ENCODE data around the gene SCYGR8. TPM values are rescaled to one million over a fixed set of nuclear protein-coding genes. Genes with fewer than 3 reads are reported as not detected.

The SCYGR8 gene
- total and polyA plus RNA-seq, 10 of the 15 experiments (the other 5 are each of a cell fraction or from before 2014, with no cell fraction given) = not detected

DNA sequence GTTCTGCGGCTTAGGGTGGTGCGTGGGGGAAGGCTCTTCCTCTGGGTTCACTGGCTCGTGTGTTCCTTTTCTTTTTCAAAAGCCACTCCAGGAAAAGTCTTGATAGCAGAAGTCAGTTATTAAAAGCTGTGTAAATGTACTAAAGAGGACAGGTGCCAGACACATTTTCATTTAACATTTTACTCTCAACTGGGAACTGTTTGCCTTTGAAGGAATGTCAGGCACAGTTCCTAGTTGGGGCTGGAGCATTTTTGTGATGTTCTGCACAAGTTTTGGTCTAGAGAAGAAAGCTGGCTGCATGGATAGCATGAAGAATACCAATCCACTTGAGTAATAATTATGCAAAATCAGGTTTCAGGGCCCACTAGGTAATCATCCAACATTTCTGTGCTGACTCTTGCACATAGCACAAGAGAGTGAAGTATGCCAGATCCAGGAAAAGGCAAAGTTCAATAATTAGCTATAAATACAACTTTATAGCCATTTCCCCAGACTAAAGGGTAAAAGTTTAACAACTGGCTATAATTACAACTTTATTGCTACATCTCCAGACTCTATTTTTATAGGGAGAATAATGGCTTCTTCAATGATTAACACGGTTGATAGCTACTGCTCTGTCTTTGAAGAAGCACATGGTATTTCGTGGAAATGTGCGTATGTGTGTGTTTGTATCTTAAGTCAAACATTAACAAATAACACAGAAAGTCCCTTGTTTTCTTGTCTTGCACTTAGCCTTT lies 16.2 kb downstream of the SCYGR8 start (continued):
- TF ChIP-seq SUPT20H (IDR thresholded peaks at IDR 0.05; ENCODE audit: borderline replicate concordance, control insufficient read depth, low read depth, low read length) = no peak
- TF ChIP-seq SRF (IDR thresholded peaks at IDR 0.05; ENCODE audit: low read depth in 2 of 2, low read length in 2 of 2) = no peak
- no peak for TF ChIP-seq PML (IDR thresholded peaks at IDR 0.05; ENCODE audit: low read length)

DNA sequence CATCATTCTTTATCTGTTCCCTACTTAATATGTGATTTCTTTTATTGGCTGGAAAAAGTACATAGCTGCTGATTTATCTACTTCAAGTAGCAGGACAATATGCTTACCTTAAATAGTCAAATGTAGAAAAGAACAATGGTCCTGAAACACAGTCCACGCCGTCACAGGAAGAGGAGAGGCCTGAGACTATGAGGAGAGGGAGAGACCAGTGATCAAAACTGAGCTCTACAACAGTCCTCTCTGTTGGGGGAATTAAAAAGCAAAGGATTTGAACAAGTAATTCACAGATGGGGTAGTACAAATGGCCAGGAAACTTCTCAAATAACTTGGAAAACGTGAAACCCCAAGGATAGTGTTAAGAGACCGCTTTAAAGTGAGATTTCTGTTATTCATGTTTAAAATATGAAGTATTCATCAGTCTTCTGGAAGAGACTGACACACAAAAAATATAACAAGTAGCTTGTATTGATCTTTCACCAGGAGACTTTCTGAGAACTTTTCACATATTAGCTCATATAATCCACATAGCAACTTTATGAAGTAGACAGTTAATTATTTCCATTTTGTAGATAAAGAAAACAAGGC lies 20.2 kb downstream of the SCYGR8 start:
- no peaks in the 10 kb centered on the region for H3K4me1 ChIP-seq (ENCODE audit: control insufficient read depth, insufficient read depth, low read length)
- CTCF ChIA-PET = interaction anchor here (0.6 to 13.3 kb wide), 79 partner anchors 9 to 963 kb away, joined by 3 to 387 read pairs (median 4); partner anchors contain the start of genes MFF, SCYGR5, SCYGR8 and TM4SF20
- SMC1A ChIA-PET (ENCODE audit: uncharacterized antibody, unreplicated experiment) = interaction anchor here (0.6 to 6.5 kb wide), 58 partner anchors 10 to 635 kb away, joined by 3 to 64 read pairs (median 4); partner anchors contain the start of gene SLC19A3
- RAD21 ChIA-PET (ENCODE audit: unreplicated experiment) = interaction anchor here (0.6 to 3.7 kb wide), 52 partner anchors 8 to 637 kb away, joined by 3 to 60 read pairs (median 4); partner anchors contain the start of gene SCYGR1
- H3K79me2 ChIP-seq (ENCODE audit: control insufficient read depth, insufficient read depth, low read length) = no peaks in the 10 kb centered on the region
- POLR2A ChIA-PET = interaction anchor here (0.6 to 1.5 kb wide), 4 partner anchors 87 to 361 kb away, joined by 3 to 5 read pairs (median 4); no protein-coding TSS in a partner anchor
- no peak overlapping the region for H3K9ac ChIP-seq (ENCODE audit: control insufficient read depth, insufficient read depth, low read length)
- H3K4me3 ChIP-seq = no peak overlapping the region
- BruUV-seq (replicated peaks) = no TSS peak
- no peak for TF ChIP-seq ZNF217 (IDR thresholded peaks at IDR 0.05)
- H3K9me3 ChIP-seq (replicated peaks; ENCODE audit: control insufficient read depth, insufficient read depth, low read length) = no peaks in the 10 kb centered on the region
- intact Hi-C loops (cut with micrococcal nuclease; ENCODE audit: unreplicated experiment) = loop anchor here (1.0 to 5.0 kb wide), 5 partner anchors 108 to 637 kb away; partner anchors contain the start of gene AGFG1
- in situ Hi-C loops (cut with MboI) = loop anchor here (5.0 to 10.0 kb wide), 4 partner anchors 104 to 631 kb away; no protein-coding TSS in a partner anchor
- H2AFZ ChIP-seq (ENCODE audit: control insufficient read depth, low read depth, low read length) = no peak overlapping the region; the same call in 1 of the 2 replicates
- H3K27me3 ChIP-seq (replicated peaks in 1 of 2; ENCODE audit: control insufficient read depth in 2 of 2, insufficient read depth in 2 of 2, low read length in 1 of 2) = no peaks in the 10 kb centered on the region
- H3K4me2 ChIP-seq (ENCODE audit: control insufficient read depth, insufficient read depth) = no peak overlapping the region
- no peaks in the 10 kb centered on the region for H4K20me1 ChIP-seq (ENCODE audit: control insufficient read depth, insufficient read depth)
- 33% methylated on average over 4 of the region's 4 CpGs for WGBS (ENCODE audit: insufficient coverage, insufficient replicate concordance, low lambda C conversion rate, missing lambda C conversion rate)
- H3K27ac ChIP-seq (ENCODE audit: control insufficient read depth, insufficient read depth) = no peak overlapping the region
- H3K36me3 ChIP-seq (ENCODE audit: control insufficient read depth in 2 of 2, insufficient read depth in 2 of 2, low read length in 1 of 2) = no peaks in the 10 kb centered on the region
- FAIRE-seq (no peak), DNase-seq (ENCODE audit: low read depth, low spot score) (no peak), ATAC-seq (peak; percentile 42)
